ENCODE measurements around the gene IGIP. TPM values are rescaled to one million over a fixed set of nuclear protein-coding genes. Genes with fewer than 3 reads are reported as not detected.

The IGIP gene
- total RNA-seq, 1 experiment from 2014 or later, result 1.7 TPM

DNA sequence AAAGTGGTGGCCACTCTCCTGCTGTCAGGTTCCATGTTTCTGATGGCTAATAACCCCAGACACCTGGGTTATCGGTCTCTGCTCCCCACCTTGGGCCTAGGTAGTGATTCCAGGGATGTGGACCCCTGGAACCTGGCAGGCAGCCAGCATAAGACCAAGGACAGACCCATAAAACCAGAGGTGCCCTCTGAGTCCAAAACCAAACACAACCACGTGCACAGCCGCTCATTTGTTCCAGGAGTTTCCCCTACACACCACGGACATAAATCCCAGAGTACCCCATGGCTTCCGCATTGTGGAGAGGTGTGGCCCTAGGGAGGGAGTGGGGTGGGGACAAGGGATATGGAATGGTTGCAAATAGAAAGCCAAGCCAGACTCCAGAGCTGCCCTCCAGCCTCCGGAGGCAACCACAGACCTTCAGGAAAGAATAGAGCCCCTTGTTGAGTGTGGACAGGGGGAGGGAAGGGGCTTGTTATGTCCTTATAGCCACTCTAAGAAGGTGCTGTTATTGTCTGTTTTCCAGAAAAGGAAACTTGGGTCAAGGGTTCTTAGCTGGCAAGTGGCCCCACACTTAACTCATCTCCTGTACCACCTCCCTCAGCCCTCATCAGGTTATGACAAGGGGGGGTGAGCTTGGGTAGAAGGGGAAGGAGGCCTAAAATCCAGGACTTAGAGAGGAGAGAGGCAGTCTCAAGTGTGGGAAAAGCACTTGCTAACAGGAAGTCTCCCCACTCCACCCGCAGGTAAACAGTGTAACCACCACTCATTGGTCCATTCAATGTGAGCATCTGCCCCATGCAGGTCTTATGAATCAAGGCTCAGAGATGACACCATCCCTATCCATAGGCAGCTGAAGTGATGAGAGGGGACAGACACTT, 25.6 kb downstream of the IGIP start:
- H3K4me3 Mint-ChIP-seq, result no peak overlapping the region
- POLR2A ChIA-PET, result no interaction called here
- H3K9me3 Mint-ChIP-seq, result no peaks in the 10 kb centered on the region
- H3K27me3 Mint-ChIP-seq (ENCODE audit: low read depth), result peaks cover 38% of the 10 kb centered on the region
- TF ChIP-seq SOX15 (CRISPR knock-in tag; IDR thresholded peaks at IDR 0.05) (no peak), IRF2 (CRISPR knock-in tag; IDR thresholded peaks at IDR 0.05; ENCODE audit: borderline replicate concordance, low read depth) (no peak), ZNF416 (CRISPR knock-in tag; IDR thresholded peaks at IDR 0.05) (no peak), NR2C2 (CRISPR knock-in tag; IDR thresholded peaks at IDR 0.05) (no peak), ZNF138 (CRISPR knock-in tag; conservative IDR thresholded peaks at IDR 0.05) (no peak), NR3C1 (CRISPR knock-in tag; conservative IDR thresholded peaks at IDR 0.05; ENCODE audit: low read depth) (no peak), ZNF317 (CRISPR knock-in tag; IDR thresholded peaks at IDR 0.05; ENCODE audit: borderline replicate concordance, low read depth) (no peak), SMAD3 (CRISPR knock-in tag; IDR thresholded peaks at IDR 0.05; ENCODE audit: borderline replicate concordance) (no peak), FOXJ3 (CRISPR knock-in tag; IDR thresholded peaks at IDR 0.05; ENCODE audit: borderline replicate concordance) (no peak), FOXP1 (CRISPR knock-in tag; IDR thresholded peaks at IDR 0.05; ENCODE audit: borderline replicate concordance) (no peak), TEAD1 (CRISPR knock-in tag; IDR thresholded peaks at IDR 0.05) (no peak), OVOL2 (CRISPR knock-in tag; IDR thresholded peaks at IDR 0.05; ENCODE audit: borderline replicate concordance) (no peak), GABPB1 (CRISPR knock-in tag; IDR thresholded peaks at IDR 0.05) (no peak), ZNF671 (CRISPR knock-in tag; IDR thresholded peaks at IDR 0.05) (no peak), NR1H2 (CRISPR knock-in tag; IDR thresholded peaks at IDR 0.05) (no peak)
- TF ChIP-seq, protein P1, sequence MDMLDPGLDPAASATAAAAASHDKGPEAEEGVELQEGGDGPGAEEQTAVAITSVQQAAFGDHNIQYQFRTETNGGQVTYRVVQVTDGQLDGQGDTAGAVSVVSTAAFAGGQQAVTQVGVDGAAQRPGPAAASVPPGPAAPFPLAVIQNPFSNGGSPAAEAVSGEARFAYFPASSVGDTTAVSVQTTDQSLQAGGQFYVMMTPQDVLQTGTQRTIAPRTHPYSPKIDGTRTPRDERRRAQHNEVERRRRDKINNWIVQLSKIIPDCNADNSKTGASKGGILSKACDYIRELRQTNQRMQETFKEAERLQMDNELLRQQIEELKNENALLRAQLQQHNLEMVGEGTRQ (CRISPR knock-in tag; IDR thresholded peaks at IDR 0.05), result no peak
- TF ChIP-seq, protein P2, sequence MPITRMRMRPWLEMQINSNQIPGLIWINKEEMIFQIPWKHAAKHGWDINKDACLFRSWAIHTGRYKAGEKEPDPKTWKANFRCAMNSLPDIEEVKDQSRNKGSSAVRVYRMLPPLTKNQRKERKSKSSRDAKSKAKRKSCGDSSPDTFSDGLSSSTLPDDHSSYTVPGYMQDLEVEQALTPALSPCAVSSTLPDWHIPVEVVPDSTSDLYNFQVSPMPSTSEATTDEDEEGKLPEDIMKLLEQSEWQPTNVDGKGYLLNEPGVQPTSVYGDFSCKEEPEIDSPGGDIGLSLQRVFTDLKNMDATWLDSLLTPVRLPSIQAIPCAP (CRISPR knock-in tag; IDR thresholded peaks at IDR 0.05), result no peak
- TF ChIP-seq, protein P3, sequence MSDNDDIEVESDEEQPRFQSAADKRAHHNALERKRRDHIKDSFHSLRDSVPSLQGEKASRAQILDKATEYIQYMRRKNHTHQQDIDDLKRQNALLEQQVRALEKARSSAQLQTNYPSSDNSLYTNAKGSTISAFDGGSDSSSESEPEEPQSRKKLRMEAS (CRISPR knock-in tag; IDR thresholded peaks at IDR 0.05), result no peak
- TF ChIP-seq, protein P4, sequence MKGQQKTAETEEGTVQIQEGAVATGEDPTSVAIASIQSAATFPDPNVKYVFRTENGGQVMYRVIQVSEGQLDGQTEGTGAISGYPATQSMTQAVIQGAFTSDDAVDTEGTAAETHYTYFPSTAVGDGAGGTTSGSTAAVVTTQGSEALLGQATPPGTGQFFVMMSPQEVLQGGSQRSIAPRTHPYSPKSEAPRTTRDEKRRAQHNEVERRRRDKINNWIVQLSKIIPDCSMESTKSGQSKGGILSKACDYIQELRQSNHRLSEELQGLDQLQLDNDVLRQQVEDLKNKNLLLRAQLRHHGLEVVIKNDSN (CRISPR knock-in tag; IDR thresholded peaks at IDR 0.05), result no peak
- TF ChIP-seq, protein P5, sequence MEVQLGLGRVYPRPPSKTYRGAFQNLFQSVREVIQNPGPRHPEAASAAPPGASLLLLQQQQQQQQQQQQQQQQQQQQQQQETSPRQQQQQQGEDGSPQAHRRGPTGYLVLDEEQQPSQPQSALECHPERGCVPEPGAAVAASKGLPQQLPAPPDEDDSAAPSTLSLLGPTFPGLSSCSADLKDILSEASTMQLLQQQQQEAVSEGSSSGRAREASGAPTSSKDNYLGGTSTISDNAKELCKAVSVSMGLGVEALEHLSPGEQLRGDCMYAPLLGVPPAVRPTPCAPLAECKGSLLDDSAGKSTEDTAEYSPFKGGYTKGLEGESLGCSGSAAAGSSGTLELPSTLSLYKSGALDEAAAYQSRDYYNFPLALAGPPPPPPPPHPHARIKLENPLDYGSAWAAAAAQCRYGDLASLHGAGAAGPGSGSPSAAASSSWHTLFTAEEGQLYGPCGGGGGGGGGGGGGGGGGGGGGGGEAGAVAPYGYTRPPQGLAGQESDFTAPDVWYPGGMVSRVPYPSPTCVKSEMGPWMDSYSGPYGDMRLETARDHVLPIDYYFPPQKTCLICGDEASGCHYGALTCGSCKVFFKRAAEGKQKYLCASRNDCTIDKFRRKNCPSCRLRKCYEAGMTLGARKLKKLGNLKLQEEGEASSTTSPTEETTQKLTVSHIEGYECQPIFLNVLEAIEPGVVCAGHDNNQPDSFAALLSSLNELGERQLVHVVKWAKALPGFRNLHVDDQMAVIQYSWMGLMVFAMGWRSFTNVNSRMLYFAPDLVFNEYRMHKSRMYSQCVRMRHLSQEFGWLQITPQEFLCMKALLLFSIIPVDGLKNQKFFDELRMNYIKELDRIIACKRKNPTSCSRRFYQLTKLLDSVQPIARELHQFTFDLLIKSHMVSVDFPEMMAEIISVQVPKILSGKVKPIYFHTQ (CRISPR knock-in tag; IDR thresholded peaks at IDR 0.05), result no peak
- H3K36me3 Mint-ChIP-seq, result no peaks in the 10 kb centered on the region
- DNase-seq (ENCODE audit: low spot score) (no peak), ATAC-seq (no peak)
- H3K4me1 Mint-ChIP-seq, result peaks cover 40% of the 10 kb centered on the region
- H3K27ac Mint-ChIP-seq, result no peak overlapping the region; the same call in 1 of the 2 replicates
- CTCF ChIA-PET, result interaction anchor here (0.6 to 8.7 kb wide), 6 partner anchors 7 to 93 kb away, joined by 3 to 92 read pairs (median 4); no protein-coding TSS in a partner anchor

All from WTC11 (cell line).